SU-DHL-6 (cell line): Measurements from ENCODE around the gene EDIL3.

Experiments used
- CTCF ChIP-seq: fragments of 200-600 bp; sonication (generic); IDR thresholded peaks from one replicate; pipeline ENCODE4 v1.5.1; 2017; ENCODE audit warnings: antibody characterized with exemption, mild to moderate bottlenecking, low read length, moderate library complexity; ENCODE audit not compliant: insufficient read depth, poor library complexity, severe bottlenecking
- EZH2phosphoT487 ChIP-seq: fragments of 200-600 bp; sonication (generic), shearing (Covaris generic); conservative IDR thresholded peaks from 2 replicates; pipeline ENCODE4 v1.6.1; 2018; ENCODE audit warnings: mild to moderate bottlenecking, antibody characterized with exemption, low read length, moderate library complexity, mixed read lengths

- TF ChIP-seq CTCF (no peak), EZH2phosphoT487 (no peak)
Observed at GRCh38 chr5:84248013-84248412, 136.7 kb downstream of the EDIL3 start.
